ENCODE results near the gene RALGAPA2. TPM values are rescaled to one million over a fixed set of nuclear protein-coding genes. Genes with fewer than 3 reads are reported as not detected.

The RALGAPA2 gene
- total and polyA plus RNA-seq, 3 donors from 2014 or later = 26.9 to 61.5 (median 59.2) TPM

GRCh38 chr20:20567712-20568111, 144.7 kb downstream of the RALGAPA2 start:
- Histone ChIP-seq H3K4me1 (no peaks in the 10 kb centered on the region), H3K4me3 (no peak overlapping the region), H3K27ac (no peak overlapping the region), H3K27me3 (no peaks in the 10 kb centered on the region), H3K36me3 (ENCODE audit: low read depth, missing control alignments) (no peaks in the 10 kb centered on the region), H3K9me3 (no peaks in the 10 kb centered on the region)
- intact Hi-C loops (cut with DNase I; ENCODE audit: low total_unique reads) = loop anchor here (10.0 kb wide), 1 partner anchor 193 kb away; no protein-coding TSS in a partner anchor
- TF ChIP-seq CTCF (IDR thresholded peaks at IDR 0.05) = no peak
- no peak for TF ChIP-seq POLR2A (IDR thresholded peaks at IDR 0.05)
- DNase-seq = no peak
- 91 to 97% methylated on average over 4 of the region's 4 CpGs for WGBS, 2 donors

GRCh38 chr20:20566516-20566915, 145.9 kb downstream of the RALGAPA2 start:
- H3K9me3 ChIP-seq = no peaks in the 10 kb centered on the region
- no peaks in the 10 kb centered on the region for H3K27me3 ChIP-seq
- intact Hi-C loops (cut with DNase I; ENCODE audit: low total_unique reads) = loop anchor here (10.0 kb wide), 1 partner anchor 192 kb away; no protein-coding TSS in a partner anchor
- DNase-seq = no peak
- H3K4me1 ChIP-seq = no peaks in the 10 kb centered on the region
- no peak overlapping the region for H3K4me3 ChIP-seq
- TF ChIP-seq POLR2A (IDR thresholded peaks at IDR 0.05) = no peak
- TF ChIP-seq CTCF (IDR thresholded peaks at IDR 0.05) = no peak
- H3K36me3 ChIP-seq (ENCODE audit: low read depth, missing control alignments) = no peaks in the 10 kb centered on the region
- H3K27ac ChIP-seq = no peak overlapping the region
- 72 to 79% methylated on average over 1 of the region's 1 CpG for WGBS, 2 donors

DNA sequence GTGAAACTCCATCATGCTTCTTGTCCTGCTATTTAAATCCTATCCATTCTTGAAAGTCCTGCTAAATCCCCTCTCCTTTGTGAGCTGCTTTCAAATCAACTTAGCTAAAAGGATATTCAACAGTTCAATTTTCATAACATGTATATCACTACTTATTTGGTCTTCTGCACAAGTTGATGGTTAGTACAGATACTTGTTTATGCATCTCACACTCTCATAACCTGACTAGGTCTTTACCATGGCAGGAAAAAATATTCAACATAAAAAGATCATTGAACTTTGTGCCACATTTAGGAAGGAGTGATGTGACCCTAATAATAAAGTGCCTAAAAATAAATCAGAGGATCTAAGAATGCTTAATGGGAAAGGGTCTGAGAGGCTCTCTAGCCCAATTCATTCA, 148.2 kb downstream of the RALGAPA2 start:
- DNase-seq = no peak
- intact Hi-C loops (cut with DNase I; ENCODE audit: low total_unique reads) = loop anchor here (10.0 kb wide), 1 partner anchor 189 kb away; no protein-coding TSS in a partner anchor
- H3K4me1 ChIP-seq = no peaks in the 10 kb centered on the region
- H3K36me3 ChIP-seq (ENCODE audit: low read depth, missing control alignments) = no peaks in the 10 kb centered on the region
- H3K27ac ChIP-seq = no peak overlapping the region
- no peak overlapping the region for H3K4me3 ChIP-seq
- no peaks in the 10 kb centered on the region for H3K9me3 ChIP-seq
- no peaks in the 10 kb centered on the region for H3K27me3 ChIP-seq
- TF ChIP-seq POLR2A (IDR thresholded peaks at IDR 0.05) (no peak), CTCF (IDR thresholded peaks at IDR 0.05) (no peak)

DNA sequence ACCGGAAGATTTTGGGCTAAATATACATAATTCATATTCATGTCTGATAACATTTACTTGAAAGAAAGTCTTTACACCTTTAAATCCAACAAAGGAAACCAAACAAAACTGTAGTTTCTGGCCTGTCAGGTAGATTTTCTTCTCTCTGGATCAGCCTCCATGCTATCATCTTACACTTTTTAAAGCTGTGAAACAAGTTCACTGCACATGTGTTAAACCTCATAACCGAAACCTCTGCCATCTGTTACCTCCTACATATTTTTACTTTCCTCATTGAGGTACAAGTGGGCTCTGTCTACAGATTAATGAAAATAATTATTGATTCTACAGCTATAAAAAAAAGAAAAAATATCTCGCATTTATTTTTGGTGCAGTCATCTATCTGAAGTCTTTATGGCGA, 149.9 kb downstream of the RALGAPA2 start:
- no peak for DNase-seq
- TF ChIP-seq CTCF (IDR thresholded peaks at IDR 0.05) (no peak), POLR2A (IDR thresholded peaks at IDR 0.05) (no peak)
- Histone ChIP-seq H3K4me3 (no peak overlapping the region), H3K9me3 (no peaks in the 10 kb centered on the region), H3K27me3 (no peaks in the 10 kb centered on the region), H3K4me1 (no peaks in the 10 kb centered on the region), H3K36me3 (ENCODE audit: low read depth, missing control alignments) (no peaks in the 10 kb centered on the region), H3K27ac (no peak overlapping the region)
- intact Hi-C loops (cut with DNase I; ENCODE audit: low total_unique reads) = loop anchor here (10.0 kb wide), 1 partner anchor 188 kb away; no protein-coding TSS in a partner anchor
- 96 to 97% methylated on average over 4 of the region's 4 CpGs for WGBS, 2 donors

- H3K4me3 ChIP-seq = no peak overlapping the region
- no peaks in the 10 kb centered on the region for H3K4me1 ChIP-seq
- no peaks in the 10 kb centered on the region for H3K27me3 ChIP-seq
- no peak overlapping the region for H3K27ac ChIP-seq
- intact Hi-C loops (cut with DNase I; ENCODE audit: low total_unique reads) = loop anchor here (10.0 kb wide), 1 partner anchor 187 kb away; no protein-coding TSS in a partner anchor
- no peak for DNase-seq
- TF ChIP-seq POLR2A (IDR thresholded peaks at IDR 0.05) = no peak
- TF ChIP-seq CTCF (IDR thresholded peaks at IDR 0.05) = no peak
- H3K9me3 ChIP-seq = no peaks in the 10 kb centered on the region
- no peaks in the 10 kb centered on the region for H3K36me3 ChIP-seq (ENCODE audit: low read depth, missing control alignments)
These were observed 150.6 kb downstream of the RALGAPA2 start for GRCh38 chr20:20561841-20562240.

Measured in testis (tissue), 3 donors.